ENCODE data around the gene OR10C1. TPM values are rescaled to one million over a fixed set of nuclear protein-coding genes. Genes with fewer than 3 reads are reported as not detected.
"Not testable (repeated sequence)": the region's sequence is repeated elsewhere in the genome, so short reads cannot be mapped to it uniquely, and the experiment has no call there.

The OR10C1 gene
- polyA plus RNA-seq, 2 of the 4 experiments (the other 2 are of a cell fraction): not detected

DNA sequence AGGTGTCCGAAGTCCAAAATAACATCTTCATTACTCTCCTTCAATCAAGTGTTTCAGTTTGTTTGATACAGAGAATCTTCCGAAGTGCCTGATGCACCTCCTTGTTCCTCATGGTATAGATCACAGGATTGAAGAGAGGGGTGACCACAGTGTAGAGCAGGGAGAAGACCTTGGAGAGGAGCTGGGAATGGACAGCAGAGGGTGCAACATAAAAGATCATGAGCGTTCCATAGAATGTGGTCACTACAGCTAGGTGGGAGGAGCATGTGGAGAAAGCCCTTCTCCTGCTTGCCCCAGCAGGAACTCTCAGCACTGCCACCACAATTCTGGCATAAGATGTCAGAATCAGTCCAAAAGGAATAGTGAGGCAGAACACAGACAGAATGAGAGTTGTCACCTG is 12.5 kb upstream of the OR10C1 start (continued):
- TF ChIP-seq CEBPB (IDR thresholded peaks at IDR 0.05): no peak

DNA sequence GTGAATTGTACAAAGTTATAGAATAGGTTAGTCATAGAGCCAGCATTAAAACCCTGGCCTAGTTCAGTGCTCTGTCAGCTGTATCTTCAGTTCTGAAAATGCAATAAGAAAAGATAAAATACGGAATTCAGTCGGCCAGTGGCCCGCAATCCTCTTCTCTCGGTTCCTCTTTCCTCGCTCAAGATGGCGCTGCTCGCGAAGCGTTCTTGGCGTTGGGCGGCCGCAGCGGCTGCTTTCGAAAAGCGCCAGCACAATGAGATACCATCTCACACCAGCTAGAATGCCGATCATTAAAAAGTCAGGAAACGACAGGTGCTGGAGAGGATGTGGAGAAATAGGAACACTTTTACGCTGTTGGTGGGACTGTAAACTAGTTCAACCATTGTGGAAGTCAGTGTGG is 2.4 kb upstream of the OR10C1 start:
- H3K9me3 ChIP-seq; H3K4me3 ChIP-seq; H3K27ac ChIP-seq; POLR2A ChIA-PET; DNase-seq (ENCODE audit: low read depth in 1 of 2, low spot score in 1 of 2); H3K4me1 ChIP-seq; FAIRE-seq; ATAC-seq; H3K4me2 ChIP-seq; CTCF ChIA-PET: not testable (repeated sequence)
- whole genome bisulfite sequencing (ENCODE audit: missing lambda C conversion rate): 71% methylated on average over 18 of the region's 18 CpGs

DNA sequence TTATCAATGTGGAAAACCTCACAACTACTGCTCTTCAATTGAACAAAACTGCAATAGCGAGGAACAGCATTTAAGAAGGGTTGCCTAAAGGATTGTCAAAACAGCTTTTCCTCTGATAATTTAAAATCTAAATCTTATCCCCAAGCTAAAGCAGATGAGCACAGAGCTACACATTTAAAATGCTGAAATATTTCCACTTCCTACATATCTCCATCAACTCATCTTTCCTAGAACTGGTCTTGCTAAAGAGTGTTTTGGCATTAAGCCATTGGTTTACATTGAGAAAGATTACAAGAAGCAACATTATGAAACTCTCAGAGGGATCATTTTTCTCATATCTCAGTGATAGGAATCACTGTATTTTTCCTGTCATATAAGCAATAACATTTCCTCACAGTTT is 3.6 kb downstream of the OR10C1 start:
- Histone ChIP-seq H3K4me3 (no peak overlapping the region), H3K27ac (no peak overlapping the region), H3K9me3 (no peaks in the 10 kb centered on the region), H3K4me2 (no peak overlapping the region), H3K4me1 (no peaks in the 10 kb centered on the region)
- ATAC-seq (no peak), DNase-seq (ENCODE audit: low read depth in 1 of 2, low spot score in 1 of 2) (no peak), FAIRE-seq (no peak)
- POLR2A ChIA-PET: no interaction called here
- TF ChIP-seq HOXB13 (CRISPR knock-in tag; IDR thresholded peaks at IDR 0.05; ENCODE audit: low read depth): no peak
- TF ChIP-seq, protein P1, sequence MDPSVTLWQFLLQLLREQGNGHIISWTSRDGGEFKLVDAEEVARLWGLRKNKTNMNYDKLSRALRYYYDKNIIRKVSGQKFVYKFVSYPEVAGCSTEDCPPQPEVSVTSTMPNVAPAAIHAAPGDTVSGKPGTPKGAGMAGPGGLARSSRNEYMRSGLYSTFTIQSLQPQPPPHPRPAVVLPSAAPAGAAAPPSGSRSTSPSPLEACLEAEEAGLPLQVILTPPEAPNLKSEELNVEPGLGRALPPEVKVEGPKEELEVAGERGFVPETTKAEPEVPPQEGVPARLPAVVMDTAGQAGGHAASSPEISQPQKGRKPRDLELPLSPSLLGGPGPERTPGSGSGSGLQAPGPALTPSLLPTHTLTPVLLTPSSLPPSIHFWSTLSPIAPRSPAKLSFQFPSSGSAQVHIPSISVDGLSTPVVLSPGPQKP (IDR thresholded peaks at IDR 0.05; ENCODE audit: low read depth, low read length): no peak
- TF ChIP-seq GATA3 (IDR thresholded peaks at IDR 0.05; ENCODE audit: borderline replicate concordance): no peak
- TF ChIP-seq NFE2L2 (conservative IDR thresholded peaks at IDR 0.05; ENCODE audit: low read length): no peak
- TF ChIP-seq PHF8 (IDR thresholded peaks at IDR 0.05; ENCODE audit: borderline replicate concordance, low read depth): no peak
- TF ChIP-seq CHD2 (IDR thresholded peaks at IDR 0.05; ENCODE audit: low read length, partially characterized antibody): no peak
- TF ChIP-seq, protein P2, sequence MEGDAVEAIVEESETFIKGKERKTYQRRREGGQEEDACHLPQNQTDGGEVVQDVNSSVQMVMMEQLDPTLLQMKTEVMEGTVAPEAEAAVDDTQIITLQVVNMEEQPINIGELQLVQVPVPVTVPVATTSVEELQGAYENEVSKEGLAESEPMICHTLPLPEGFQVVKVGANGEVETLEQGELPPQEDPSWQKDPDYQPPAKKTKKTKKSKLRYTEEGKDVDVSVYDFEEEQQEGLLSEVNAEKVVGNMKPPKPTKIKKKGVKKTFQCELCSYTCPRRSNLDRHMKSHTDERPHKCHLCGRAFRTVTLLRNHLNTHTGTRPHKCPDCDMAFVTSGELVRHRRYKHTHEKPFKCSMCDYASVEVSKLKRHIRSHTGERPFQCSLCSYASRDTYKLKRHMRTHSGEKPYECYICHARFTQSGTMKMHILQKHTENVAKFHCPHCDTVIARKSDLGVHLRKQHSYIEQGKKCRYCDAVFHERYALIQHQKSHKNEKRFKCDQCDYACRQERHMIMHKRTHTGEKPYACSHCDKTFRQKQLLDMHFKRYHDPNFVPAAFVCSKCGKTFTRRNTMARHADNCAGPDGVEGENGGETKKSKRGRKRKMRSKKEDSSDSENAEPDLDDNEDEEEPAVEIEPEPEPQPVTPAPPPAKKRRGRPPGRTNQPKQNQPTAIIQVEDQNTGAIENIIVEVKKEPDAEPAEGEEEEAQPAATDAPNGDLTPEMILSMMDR (IDR thresholded peaks at IDR 0.05): no peak
- no peak for TF ChIP-seq HEYL (CRISPR knock-in tag; IDR thresholded peaks at IDR 0.05)
- TF ChIP-seq ZSCAN20 (CRISPR knock-in tag; IDR thresholded peaks at IDR 0.05): no peak
- no peak for TF ChIP-seq SREBF2 (IDR thresholded peaks at IDR 0.05)
- no peak for TF ChIP-seq MAZ (IDR thresholded peaks at IDR 0.05; ENCODE audit: borderline replicate concordance, low read depth, low read length)
- TF ChIP-seq, protein P3, sequence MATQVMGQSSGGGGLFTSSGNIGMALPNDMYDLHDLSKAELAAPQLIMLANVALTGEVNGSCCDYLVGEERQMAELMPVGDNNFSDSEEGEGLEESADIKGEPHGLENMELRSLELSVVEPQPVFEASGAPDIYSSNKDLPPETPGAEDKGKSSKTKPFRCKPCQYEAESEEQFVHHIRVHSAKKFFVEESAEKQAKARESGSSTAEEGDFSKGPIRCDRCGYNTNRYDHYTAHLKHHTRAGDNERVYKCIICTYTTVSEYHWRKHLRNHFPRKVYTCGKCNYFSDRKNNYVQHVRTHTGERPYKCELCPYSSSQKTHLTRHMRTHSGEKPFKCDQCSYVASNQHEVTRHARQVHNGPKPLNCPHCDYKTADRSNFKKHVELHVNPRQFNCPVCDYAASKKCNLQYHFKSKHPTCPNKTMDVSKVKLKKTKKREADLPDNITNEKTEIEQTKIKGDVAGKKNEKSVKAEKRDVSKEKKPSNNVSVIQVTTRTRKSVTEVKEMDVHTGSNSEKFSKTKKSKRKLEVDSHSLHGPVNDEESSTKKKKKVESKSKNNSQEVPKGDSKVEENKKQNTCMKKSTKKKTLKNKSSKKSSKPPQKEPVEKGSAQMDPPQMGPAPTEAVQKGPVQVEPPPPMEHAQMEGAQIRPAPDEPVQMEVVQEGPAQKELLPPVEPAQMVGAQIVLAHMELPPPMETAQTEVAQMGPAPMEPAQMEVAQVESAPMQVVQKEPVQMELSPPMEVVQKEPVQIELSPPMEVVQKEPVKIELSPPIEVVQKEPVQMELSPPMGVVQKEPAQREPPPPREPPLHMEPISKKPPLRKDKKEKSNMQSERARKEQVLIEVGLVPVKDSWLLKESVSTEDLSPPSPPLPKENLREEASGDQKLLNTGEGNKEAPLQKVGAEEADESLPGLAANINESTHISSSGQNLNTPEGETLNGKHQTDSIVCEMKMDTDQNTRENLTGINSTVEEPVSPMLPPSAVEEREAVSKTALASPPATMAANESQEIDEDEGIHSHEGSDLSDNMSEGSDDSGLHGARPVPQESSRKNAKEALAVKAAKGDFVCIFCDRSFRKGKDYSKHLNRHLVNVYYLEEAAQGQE (IDR thresholded peaks at IDR 0.05): no peak
- no peak for TF ChIP-seq NPAS2 (CRISPR knock-in tag; IDR thresholded peaks at IDR 0.05; ENCODE audit: borderline replicate concordance)
- TF ChIP-seq FOXS1 (CRISPR knock-in tag; IDR thresholded peaks at IDR 0.05): no peak
- no peak for TF ChIP-seq RCOR1 (IDR thresholded peaks at IDR 0.05; ENCODE audit: low read depth, low read length)
- no peak for TF ChIP-seq FOSL2 (IDR thresholded peaks at IDR 0.05)
- TF ChIP-seq FOSL2 (CRISPR knock-in tag; IDR thresholded peaks at IDR 0.05): no peak
- TF ChIP-seq JUNB (IDR thresholded peaks at IDR 0.05): no peak
- no peak for TF ChIP-seq HDAC2 (IDR thresholded peaks at IDR 0.05)
- TF ChIP-seq, protein P4, sequence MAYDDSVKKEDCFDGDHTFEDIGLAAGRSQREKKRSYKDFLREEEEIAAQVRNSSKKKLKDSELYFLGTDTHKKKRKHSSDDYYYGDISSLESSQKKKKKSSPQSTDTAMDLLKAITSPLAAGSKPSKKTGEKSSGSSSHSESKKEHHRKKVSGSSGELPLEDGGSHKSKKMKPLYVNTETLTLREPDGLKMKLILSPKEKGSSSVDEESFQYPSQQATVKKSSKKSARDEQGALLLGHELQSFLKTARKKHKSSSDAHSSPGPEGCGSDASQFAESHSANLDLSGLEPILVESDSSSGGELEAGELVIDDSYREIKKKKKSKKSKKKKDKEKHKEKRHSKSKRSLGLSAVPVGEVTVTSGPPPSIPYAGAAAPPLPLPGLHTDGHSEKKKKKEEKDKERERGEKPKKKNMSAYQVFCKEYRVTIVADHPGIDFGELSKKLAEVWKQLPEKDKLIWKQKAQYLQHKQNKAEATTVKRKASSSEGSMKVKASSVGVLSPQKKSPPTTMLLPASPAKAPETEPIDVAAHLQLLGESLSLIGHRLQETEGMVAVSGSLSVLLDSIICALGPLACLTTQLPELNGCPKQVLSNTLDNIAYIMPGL (CRISPR knock-in tag; IDR thresholded peaks at IDR 0.05; ENCODE audit: borderline replicate concordance): no peak
- CTCF ChIA-PET: no interaction called here
- WGBS (ENCODE audit: missing lambda C conversion rate): 0% methylated on average over 1 of the region's 1 CpG

DNA sequence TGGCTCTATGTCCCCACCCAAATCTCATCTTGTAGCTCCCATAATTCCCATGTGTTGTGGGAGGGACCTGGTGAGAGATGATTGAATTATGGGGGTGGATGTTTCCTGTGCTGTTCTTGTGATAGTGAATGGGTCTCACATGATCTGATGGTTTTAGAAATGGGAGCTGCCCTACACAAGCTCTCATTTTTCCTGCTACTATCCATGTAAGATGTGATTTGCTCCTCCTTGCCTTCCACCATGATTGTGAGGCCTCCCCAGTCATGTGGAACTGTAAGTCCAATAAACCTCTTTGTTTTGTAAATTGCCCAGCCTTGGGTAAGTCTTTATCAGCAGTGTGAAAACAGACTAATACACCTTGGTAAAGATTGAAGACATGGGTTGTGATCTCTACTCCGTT is 4.9 kb downstream of the OR10C1 start:
- WGBS (ENCODE audit: missing lambda C conversion rate): 0% methylated on average over 1 of the region's 1 CpG
- H3K4me1 ChIP-seq; H3K4me2 ChIP-seq; H3K9me3 ChIP-seq; H3K4me3 ChIP-seq; FAIRE-seq; H3K27ac ChIP-seq; ATAC-seq; POLR2A ChIA-PET; DNase-seq (ENCODE audit: low read depth in 1 of 2, low spot score in 1 of 2): not testable (repeated sequence)
- CTCF ChIA-PET: interaction anchor here (0.6 kb wide), 1 partner anchor 30 kb away, joined by 3 read pairs; no protein-coding TSS in a partner anchor
